ENCODE results near the gene DLG2.

GRCh38 chr11:83455356-83455755 lies 2171.8 kb downstream of the DLG2 start:
- TF ChIP-seq, protein P1, sequence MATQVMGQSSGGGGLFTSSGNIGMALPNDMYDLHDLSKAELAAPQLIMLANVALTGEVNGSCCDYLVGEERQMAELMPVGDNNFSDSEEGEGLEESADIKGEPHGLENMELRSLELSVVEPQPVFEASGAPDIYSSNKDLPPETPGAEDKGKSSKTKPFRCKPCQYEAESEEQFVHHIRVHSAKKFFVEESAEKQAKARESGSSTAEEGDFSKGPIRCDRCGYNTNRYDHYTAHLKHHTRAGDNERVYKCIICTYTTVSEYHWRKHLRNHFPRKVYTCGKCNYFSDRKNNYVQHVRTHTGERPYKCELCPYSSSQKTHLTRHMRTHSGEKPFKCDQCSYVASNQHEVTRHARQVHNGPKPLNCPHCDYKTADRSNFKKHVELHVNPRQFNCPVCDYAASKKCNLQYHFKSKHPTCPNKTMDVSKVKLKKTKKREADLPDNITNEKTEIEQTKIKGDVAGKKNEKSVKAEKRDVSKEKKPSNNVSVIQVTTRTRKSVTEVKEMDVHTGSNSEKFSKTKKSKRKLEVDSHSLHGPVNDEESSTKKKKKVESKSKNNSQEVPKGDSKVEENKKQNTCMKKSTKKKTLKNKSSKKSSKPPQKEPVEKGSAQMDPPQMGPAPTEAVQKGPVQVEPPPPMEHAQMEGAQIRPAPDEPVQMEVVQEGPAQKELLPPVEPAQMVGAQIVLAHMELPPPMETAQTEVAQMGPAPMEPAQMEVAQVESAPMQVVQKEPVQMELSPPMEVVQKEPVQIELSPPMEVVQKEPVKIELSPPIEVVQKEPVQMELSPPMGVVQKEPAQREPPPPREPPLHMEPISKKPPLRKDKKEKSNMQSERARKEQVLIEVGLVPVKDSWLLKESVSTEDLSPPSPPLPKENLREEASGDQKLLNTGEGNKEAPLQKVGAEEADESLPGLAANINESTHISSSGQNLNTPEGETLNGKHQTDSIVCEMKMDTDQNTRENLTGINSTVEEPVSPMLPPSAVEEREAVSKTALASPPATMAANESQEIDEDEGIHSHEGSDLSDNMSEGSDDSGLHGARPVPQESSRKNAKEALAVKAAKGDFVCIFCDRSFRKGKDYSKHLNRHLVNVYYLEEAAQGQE (IDR thresholded peaks at IDR 0.05; ENCODE audit: insufficient read depth in 1 of 2, low read depth in 2 of 2, low read length in 2 of 2) = no peak
- no peak for TF ChIP-seq SIN3A (IDR thresholded peaks at IDR 0.05; ENCODE audit: borderline replicate concordance, insufficient read depth, low read length)
